NCI-H1105 (cell line): ENCODE results near the gene RPTOR.
"Not testable (repeated sequence)": the region's sequence is repeated elsewhere in the genome, so short reads cannot be mapped to it uniquely, and the experiment has no call there.

Source experiments
- DNase-seq: peaks from one replicate; lab custom pipeline; 2025; lab: John Stamatoyannopoulos, UW

Gene RPTOR

DNA sequence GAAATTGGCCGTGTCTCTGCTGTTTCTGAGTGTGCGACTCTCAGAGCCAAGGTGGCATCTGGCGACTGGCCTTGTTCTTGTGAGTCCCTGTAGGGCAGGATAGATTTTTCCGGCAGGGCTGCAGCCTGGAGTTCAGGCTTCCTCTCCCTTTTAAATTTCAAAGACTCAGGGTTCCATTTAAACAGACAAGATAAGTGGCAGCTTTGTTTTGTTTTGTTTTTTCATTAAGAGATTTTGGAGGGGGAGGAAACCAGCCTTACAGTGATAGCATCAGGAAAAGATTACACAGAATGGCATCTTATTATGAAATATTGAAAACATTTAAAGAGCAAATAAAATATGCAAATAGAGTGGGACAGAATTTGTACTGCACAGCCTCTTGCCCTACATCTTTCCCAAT is 151.3 kb downstream of the RPTOR start:
- DNase-seq, result no peak

DNA sequence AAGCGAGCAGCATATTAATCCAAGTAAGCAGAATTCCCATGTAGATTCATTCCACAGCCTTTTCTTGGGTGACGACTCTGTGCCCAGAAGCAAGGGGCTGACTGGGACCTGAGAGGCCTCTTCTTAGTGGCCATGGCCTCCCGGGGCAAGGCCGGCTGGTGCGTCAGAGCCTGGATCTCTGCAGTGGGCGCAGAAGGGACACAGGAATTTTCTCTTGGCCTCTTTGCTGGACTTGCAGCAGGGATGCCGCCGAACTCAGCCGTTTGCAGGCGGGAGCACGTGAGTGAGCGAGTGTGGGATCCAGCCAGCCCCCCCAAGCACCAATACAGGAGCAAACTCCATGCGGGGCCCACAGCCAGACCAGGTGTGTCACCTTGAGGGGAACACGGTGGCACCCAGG is 151.8 kb downstream of the RPTOR start:
- no peak for DNase-seq

DNA sequence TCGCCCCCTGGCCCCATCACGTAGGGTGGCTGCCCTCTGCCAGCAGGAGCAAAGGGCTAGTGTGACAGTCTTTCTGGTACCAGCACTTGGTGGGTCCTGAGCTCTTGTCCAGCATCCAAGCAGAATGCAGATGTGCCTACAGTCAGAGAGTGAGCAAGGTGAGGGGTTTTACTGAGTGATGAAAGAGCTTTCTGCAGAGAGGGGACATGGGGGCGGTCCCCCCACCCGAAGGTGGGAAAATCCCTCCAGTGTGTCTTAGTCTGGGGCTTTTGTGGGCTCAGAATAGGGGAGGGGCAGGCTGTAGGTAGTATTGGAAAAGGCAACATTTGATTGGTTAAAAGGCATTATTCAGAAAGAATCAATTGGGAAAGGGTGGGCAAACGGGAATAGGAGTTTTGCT is 152.3 kb downstream of the RPTOR start:
- no peak for DNase-seq

DNA sequence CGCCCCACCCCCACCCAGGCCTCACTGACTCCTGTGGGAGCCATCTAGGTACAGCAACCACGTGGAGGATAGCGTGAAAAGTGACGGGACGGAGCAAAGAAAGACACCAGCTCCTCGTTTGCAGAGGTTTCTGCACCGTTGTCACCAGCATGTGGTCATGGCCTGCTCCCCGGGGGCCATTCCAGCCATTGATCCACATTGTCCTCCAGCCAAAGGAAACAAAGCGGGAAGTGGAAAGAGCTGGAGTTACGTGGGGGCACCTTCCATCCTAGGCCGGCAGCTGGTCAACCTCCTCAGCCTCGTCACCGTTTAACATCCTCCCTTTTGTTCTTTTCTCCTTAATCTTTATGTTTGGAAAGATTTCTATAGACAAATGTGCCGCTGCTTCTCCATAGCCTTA is 153.7 kb downstream of the RPTOR start:
- DNase-seq, result no peak

DNA sequence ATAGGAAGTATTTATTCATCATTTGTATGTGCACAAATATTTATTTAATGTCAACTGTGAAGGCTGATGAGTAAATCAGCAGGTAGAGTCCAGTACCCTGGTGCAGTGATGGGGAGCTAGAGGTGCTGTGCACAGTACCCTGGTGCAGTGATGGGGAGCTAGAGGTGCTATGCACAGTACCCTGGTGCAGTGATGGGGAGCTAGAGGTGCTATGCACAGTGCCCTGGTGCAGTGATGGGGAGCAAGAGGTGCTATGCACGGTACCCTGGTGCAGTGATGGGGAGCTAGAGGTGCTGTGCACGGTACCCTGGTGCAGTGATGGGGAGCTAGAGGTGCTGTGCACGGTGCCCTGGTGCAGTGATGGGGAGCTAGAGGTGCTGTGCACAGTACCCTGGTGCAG is 154.6 kb downstream of the RPTOR start:
- DNase-seq, result not testable (repeated sequence)

DNA sequence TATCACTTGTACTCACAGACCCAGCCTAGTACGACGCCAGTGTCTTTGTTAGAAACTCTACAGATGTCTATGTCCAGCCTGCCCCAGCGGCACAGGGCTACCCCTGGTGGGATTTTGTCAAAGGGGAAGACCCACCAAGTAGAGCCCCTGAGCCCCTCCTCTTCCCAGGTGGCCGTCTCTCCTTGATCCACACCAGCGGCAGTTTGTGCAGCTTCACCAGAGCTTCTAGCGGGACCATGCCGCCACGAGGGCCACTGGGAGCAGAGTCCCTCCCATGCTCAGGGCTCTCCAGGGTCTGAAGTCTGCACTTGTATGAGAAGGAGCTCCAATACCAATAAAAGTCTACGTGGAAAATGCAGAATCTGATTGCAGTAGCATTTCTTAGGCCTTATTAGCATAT is 157.1 kb downstream of the RPTOR start:
- DNase-seq, result no peak

DNA sequence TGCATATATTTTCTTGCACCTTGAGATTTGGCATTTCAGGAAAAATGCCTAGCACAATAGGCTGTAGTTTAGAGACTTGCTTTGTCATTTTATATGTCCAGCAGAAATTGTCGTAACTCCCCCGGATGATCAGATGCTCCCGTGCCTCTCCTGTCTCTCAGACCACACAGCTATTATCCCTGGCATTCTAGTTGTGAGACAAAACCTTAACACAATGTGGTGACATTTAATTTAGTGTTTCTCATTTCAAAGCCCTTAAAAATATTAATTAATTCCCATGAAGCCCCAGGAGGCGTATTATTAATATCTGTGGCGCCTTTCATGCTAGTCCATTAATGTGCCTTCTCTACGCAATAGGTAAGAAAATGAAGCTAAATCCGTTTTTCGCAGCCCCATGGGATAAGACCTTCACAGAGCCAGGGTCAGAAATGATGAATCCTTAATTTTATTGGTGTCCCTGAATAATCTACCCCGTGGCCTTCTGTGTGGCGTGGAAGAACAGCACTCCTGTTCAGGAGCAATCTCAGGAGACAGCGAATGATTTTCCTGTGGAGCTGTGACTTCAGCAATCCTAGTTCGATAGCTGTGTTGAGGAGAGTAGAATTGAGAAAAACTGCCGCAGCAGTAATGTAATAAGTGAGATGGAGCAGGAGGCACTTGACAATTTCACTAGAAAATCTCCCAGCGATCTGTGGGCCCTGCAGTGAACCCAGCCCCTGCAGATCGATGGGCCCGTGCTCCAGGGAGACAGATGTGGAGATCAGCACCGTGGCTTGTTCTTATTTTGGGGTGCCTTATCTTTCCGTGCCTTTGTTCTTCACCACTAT is 157.9 kb downstream of the RPTOR start:
- DNase-seq, result no peak

DNA sequence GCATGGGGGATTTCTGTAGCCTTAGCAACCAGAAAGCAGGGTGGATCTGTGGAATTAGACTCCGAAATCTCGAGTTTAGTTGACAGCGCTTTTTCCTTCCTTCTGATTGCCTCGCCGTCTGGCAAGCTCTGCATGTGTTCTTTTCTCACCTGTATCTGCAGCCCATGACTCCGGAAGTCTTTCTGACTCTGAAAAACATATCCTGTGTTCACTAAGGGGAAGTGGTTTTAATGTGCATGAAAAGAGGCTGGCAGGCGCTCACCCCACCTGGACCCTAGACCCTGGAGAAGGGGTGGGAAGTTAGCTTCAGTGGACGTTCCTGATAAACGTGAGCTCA is 158.5 kb downstream of the RPTOR start:
- DNase-seq, result no peak

DNA sequence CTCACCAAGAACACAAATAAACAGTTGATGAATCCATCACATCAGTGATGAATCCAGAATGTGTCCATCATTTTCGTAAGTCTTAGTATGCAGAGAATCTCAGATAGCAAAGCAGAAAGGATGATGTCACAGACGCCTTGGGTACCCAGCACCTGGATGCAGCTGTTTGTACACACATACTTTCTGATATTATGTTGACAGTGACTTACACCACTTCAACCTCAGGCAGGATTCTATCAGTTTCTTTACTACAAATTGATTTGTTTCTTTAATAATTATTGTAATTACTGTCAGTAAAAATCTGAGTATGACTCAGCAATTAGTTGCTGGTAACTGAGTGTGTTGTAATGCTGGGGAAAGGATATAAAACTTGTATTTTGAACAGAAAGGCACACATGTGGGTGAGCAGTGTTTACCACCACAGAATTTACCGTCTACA is 159.8 kb downstream of the RPTOR start:
- no peak for DNase-seq

DNA sequence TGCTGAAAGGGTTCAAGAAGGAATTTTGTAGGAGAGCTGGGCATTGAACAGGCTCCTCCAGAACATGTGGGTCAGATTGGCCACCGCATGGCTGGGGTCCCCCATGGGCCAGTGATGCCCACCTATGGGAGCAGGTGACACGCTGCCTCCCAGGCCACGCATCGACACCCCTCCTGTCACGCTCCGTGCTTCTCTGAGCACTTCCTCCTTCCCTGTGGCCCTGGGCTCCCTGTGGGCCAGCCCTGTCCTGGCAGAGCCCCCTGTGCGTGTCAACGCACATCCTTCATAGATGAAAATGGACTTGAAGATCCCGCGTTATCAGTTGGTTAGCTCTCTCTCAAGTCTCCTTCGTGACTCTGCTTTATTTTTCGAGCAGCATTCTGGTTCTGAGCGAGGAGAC is 160.3 kb downstream of the RPTOR start:
- DNase-seq, result no peak

DNA sequence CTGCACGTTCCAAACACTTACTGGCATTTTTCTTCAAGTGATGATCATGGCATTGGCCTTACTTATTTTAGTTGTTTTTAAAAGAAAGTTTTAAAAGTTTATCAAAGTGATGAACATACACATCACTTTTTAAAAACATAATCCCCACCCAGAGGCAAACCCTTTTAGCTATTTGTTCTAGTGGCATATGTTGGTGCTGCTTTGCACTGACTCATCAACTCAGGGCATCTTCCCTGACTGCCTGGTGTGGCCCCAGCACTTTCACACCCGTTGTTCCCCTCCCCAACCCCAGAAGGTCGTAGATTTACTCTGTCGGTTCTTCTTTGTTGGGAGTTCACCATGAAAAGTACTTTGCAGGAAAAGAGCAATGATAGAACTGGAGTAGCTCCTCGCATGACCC is 161.3 kb downstream of the RPTOR start:
- no peak for DNase-seq

DNA sequence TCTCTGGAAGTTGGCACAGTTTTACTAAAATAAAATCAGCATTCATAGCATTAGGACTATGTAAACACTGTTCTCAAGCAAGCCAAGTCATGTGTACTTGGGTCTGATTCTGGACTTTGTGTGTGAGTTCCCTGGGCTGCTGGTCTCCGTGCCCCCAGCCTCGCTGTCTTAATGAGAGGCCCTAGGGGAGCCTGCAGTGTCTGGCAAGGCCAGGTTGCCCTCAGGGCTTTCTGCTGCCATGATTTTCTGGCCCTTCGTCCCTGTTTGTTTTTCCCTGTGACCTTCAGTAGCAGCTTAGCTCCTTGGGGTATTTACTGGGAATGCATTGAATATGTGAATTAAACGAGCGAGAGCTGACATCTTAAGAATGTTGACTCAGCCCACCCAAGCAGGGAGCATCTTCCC is 161.8 kb downstream of the RPTOR start:
- DNase-seq, result no peak

DNA sequence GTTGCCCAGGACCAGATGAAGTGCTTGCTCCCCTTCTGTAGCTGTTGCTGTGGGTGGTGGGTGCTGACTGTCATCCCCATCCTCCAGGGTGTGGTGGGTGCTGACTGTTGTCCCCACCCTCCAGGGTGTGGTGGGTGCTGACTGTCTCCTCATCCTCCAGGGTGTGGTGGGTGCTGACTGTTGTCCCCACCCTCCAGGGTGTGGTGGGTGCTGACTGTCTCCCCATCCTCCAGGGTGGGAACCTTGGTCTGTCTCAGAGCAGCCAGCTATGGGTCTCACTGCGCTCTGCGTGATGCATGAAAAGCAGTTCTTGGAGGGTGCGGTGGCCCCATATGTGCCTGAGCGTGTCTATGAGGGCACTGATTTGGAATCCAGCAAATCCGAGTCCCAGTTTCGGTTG is 163.8 kb downstream of the RPTOR start:
- DNase-seq, result no peak

DNA sequence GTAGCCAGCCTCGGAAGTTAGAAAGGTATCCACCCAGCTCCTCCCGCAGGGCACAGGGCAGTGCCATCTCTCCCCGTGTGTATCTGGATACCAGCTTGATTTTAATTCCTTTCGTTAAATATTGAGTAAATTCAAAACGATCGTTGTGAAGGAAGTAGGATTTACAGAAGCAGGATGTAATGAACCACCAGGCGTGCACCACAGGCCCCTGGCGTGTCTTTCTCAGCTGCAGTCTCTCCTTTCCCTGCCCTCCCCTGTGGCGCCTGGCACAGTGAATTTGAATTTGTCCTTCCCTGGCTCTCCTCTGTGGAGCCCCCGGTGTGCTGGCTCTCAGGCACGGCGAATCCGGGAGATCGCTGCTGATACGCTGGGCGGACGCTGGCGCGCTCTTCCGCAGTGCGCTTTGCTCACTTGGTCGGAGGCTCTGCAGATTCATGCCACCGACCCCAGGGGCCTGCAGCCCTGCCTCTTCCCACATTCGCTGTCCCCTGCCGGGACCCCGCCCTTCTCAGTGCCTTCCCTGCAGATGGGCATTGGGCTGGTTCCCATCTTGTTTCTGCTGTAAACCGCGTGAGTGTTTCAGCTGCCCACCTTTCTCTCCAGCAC is 164.6 kb downstream of the RPTOR start:
- DNase-seq, result no peak

DNA sequence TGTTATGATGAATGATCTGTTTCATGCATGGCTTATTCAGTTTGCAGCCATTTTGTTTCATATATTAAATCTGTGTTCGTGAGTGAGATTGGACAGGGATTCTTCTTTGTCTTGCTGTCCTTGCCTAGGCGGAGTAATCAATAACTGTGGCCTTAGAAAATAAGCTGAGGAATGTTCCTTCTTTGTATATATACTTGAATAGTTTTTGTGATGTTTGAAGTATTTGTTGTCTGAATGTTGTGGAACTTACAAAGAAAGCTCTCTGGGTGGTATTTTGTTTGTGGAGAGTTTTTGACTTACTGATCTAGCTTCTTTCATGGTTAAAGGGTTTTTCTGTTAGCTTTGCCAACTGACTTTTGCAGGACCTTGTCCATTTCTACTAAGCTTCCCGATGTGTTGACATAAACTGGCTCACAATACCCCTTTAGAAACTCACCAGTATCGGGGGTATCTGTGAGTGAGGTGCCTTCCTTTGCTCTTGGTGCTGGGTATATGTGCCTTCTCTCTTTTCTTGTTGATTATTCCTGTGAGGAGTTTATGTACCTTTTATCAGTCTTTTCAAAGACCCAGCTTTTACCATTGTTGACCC is 166.2 kb downstream of the RPTOR start:
- DNase-seq, result no peak

DNA sequence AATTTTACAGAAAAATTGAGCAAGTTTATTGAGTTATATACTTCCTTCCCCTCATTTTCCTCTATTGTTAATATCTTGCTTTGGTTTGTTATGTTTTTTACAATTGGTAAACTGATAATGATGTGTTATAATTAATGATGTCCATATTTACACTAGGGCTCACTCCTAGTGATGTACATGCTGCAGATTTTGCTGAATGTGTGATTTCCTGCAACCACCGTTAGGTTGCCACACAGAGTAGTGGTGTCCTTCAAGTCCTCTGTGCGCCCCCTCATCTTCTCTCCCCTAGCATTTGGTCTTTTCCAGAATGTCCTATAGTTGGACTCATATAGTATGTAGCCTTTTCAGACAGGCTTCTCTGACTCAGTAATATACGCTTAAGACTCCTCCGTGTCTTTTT is 167.5 kb downstream of the RPTOR start:
- DNase-seq, result no peak

DNA sequence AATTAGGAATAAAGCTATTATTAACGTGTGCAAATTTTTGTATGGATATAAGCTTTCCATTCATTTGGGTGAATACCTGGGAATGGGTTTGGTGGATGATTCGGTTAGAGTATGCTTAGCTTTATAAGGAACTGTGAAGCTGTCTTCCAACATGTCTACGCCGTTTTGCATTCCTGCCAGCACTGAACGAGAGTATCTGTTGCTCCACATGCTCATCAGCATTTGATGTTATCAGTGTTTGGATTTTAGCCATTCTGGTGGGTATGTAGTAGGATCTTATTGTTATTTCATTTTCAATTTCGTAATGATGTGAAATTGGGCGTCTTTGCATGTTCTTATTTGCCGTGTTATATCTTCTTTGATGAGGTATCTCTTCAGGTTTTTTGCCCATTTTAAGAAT is 168.0 kb downstream of the RPTOR start:
- no peak for DNase-seq

DNA sequence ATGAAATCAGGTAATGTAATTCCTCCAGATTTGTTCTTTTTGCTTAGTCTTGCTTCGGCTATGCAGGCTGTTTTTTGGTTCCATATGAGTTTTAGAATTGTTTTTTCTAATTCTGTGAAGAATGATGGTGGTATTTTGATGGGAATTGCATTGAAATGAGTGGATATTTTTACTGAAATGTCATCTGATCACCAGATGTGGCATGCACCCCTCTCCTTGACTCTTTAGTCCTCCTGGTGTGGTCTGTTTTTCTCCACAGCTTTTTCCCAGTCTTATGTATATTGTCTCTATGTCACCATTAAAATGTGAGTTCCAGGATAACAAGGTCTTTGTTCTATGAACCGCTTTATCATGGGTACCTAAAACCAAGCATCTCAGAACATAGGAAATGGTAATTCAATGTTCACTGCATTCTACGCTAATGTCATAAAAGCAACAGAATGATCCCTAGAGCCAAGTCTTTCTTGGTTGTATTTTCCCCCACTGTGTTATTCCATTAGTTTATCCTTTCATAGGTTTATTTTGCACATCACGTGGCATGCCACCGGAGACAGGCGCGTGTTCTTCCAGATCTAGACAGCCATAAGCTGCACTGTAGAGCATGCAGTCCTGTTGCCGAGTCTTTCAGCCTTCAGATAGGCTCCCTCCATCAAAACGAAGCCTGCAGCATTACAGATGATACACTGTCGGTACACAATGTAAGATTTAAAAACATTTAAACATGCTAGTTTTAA is 172.5 kb downstream of the RPTOR start:
- DNase-seq, result no peak

DNA sequence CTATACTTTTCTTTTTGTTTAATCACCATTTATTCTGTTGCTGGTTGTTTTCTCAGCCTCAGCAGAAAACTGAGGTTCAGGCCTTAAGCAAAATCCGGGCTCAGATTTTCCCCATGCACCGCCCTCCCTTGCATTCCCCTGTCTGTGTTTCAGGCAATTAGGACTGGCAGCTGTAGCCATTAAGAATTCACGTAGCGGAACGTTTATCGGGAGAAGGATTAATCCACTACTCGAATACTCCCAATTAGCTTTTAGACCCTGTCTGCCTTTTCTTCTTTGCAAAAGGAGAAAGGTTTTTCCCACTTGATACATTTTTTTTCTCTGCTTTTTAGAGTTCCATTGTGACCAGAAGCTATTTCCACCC is 173.1 kb downstream of the RPTOR start:
- peak; percentile 49 for DNase-seq

DNA sequence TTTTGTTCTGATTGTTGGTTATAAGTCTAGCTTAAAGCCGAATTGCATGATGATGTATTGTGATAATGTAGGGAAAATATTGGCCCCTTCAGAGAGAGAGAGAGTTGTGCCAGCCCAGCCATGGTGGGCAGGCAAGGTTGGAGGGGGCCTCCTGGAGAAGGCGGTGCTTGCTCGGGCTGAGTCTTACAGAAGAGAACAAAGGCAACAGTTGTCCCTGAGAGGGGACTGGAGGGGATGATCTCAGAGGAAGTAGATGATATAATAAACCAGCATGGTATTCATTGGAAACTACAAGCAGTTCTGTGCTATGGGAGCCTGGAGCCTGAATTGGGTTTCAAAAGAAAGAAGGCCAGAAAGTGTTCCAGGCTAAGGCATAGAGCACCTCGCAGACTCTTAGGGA is 173.8 kb downstream of the RPTOR start:
- DNase-seq, result no peak

DNA sequence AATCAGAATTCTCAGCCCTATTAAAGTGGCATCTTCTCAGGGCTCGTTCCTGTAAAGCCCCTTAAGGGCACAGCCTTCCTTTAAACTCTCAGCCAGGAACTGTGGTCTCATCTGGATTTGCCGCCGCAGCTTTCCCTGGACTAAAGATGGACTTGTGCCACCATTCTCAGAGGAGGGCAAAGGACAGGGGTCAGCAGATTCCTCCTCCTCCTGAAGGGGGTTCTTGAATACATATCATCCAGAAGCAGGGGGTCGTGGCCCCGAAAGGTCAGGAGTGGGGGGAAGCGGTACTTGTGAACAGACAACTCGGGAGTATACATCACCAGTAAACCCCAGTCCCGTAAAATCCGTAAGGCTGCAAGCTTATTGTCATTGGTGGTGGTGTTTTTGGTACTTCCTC is 174.8 kb downstream of the RPTOR start:
- no peak for DNase-seq

DNA sequence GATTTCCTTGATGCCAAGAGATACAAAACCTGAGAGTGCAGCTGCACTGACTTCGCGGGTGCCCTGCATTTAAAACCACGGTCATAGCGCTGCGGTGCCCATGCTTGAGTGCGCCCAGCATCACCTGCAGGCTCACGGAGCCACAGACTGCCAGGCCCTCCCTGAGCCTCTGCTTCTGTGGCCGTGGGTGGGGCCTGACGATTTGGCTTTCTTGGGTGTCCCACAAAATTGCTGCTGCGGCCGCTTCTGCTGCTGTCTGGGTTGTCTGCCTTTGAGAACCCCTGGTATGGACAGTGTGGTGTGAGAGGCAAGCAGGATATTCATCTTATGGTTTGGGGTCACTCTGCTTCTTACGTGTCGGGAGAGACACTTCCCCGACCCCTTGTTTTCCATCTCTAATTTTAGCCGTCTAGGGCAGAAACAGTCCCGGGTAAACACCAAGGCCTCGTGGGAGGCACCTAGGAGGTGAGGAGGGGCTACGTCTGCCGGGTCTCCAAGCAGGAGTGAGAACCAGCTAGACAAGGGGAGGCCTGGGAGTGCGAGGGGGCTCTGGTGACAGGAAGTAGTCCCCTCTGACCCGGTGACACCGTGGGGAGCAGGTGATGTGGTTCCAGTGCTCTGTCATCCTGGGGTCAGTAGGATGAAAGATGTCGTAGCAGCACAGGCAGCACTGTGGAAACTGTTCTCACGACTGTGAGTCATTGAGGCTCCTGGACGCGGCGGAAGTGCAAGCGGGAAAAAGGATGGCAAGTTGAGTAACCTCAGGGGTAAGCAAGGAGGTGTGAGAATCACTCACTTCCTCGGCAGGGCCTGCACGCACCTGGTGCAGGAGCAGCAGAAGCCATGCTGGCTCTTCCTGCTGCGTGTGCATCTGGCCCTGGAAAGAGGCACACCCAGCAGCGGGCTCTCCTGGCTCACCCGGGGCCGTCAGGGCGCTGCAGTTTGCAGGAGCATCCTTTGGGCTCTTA is 176.3 kb downstream of the RPTOR start:
- DNase-seq, result no peak
